ENCODE measurements around the gene RSPH4A. TPM values are rescaled to one million over a fixed set of nuclear protein-coding genes. Genes with fewer than 3 reads are reported as not detected.

RSPH4A gene
- total and polyA plus RNA-seq, 2 experiments from 2014 or later: 0.46 to 0.83 TPM

DNA sequence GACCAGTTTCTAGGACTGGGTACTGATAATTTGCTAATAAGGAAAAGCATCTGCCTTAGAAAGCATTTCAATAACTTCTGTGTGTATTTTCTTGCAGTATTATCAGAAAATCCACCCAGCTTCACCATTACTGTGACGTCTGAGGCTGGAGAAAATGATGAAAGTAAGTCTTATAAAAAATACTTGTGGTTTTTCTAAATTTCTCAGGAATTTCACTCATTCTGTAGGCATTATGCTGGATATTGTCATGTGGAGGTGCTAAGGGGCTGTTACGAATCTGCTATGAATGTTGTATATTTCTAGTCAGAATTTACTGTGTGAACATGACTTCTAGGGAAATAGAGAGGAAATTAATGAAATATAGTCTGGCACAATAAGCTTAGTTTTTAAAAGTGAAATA, 36.1 kb upstream of the RSPH4A start:
- no peak overlapping the region for H3K4me2 ChIP-seq
- no peaks in the 10 kb centered on the region for H3K9me3 ChIP-seq (ENCODE audit: low read depth)
- DNase-seq (ENCODE audit: low spot score): no peak
- WGBS (ENCODE audit: low lambda C conversion rate, missing lambda C conversion rate): 77% methylated on average over 2 of the region's 2 CpGs
- no peaks in the 10 kb centered on the region for H3K9me2 ChIP-seq (replicated peaks; ENCODE audit: insufficient read depth)
- no peaks in the 10 kb centered on the region for H3K36me3 ChIP-seq (replicated peaks; ENCODE audit: insufficient read depth, low read depth)
- no peaks in the 10 kb centered on the region for H3K27me3 ChIP-seq
- H3K79me2 ChIP-seq: peaks cover 47% of the 10 kb centered on the region
- no peaks in the 10 kb centered on the region for H3K4me1 ChIP-seq (ENCODE audit: insufficient read depth)
- H3K4me3 ChIP-seq: no peak overlapping the region
- no peak overlapping the region for H2AFZ ChIP-seq
- H3K27ac ChIP-seq: no peak overlapping the region
- peaks cover 3% of the 10 kb centered on the region for H4K20me1 ChIP-seq (ENCODE audit: insufficient read depth, poor library complexity, severe bottlenecking)
- TF ChIP-seq CTCF (IDR thresholded peaks at IDR 0.05; ENCODE audit: poor library complexity) (no peak), EZH2 (IDR thresholded peaks at IDR 0.05; ENCODE audit: borderline replicate concordance) (no peak), EZH2phosphoT487 (IDR thresholded peaks at IDR 0.05; ENCODE audit: low read depth, severe bottlenecking, unreplicated experiment) (no peak)

DNA sequence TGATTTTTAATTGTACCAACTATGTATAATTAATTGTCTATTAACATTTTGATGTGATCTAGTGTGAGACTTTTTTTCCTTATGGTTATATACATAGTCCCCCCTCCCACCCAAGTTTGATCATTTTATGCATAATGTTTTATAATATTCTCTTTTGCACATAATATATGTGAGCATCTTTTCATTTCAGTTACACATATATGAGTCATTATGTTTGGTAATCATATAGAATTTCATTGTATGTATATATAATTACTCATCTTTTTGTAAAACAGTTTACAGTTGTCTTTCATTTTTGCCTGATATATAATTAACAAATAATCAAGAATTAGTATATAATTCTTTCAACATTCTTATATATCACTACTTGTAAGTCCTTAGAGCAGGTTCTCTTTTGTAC, 30.0 kb upstream of the RSPH4A start:
- Histone ChIP-seq H3K79me2 (no peaks in the 10 kb centered on the region), H4K20me1 (ENCODE audit: insufficient read depth, poor library complexity, severe bottlenecking) (peaks cover 3% of the 10 kb centered on the region), H3K27ac (no peak overlapping the region), H3K36me3 (replicated peaks; ENCODE audit: insufficient read depth, low read depth) (no peaks in the 10 kb centered on the region), H3K4me2 (no peak overlapping the region), H3K4me3 (no peak overlapping the region), H3K9me2 (replicated peaks; ENCODE audit: insufficient read depth) (no peaks in the 10 kb centered on the region), H3K27me3 (no peaks in the 10 kb centered on the region), H2AFZ (no peak overlapping the region), H3K9me3 (ENCODE audit: low read depth) (no peaks in the 10 kb centered on the region), H3K4me1 (ENCODE audit: insufficient read depth) (no peaks in the 10 kb centered on the region)
- no peak for DNase-seq (ENCODE audit: low spot score)
- TF ChIP-seq CTCF (IDR thresholded peaks at IDR 0.05; ENCODE audit: poor library complexity) (no peak), EZH2phosphoT487 (IDR thresholded peaks at IDR 0.05; ENCODE audit: low read depth, severe bottlenecking, unreplicated experiment) (no peak), EZH2 (IDR thresholded peaks at IDR 0.05; ENCODE audit: borderline replicate concordance) (no peak)

GRCh38 chr6:116586738-116587137, 29.5 kb upstream of the RSPH4A start:
- Histone ChIP-seq H3K9me3 (ENCODE audit: low read depth) (no peaks in the 10 kb centered on the region), H4K20me1 (ENCODE audit: insufficient read depth, poor library complexity, severe bottlenecking) (peaks cover 2% of the 10 kb centered on the region), H3K27me3 (no peaks in the 10 kb centered on the region), H3K36me3 (replicated peaks; ENCODE audit: insufficient read depth, low read depth) (no peaks in the 10 kb centered on the region), H3K9me2 (replicated peaks; ENCODE audit: insufficient read depth) (no peaks in the 10 kb centered on the region), H3K79me2 (no peaks in the 10 kb centered on the region), H3K4me3 (no peak overlapping the region), H3K4me2 (no peak overlapping the region), H3K27ac (no peak overlapping the region), H2AFZ (no peak overlapping the region), H3K4me1 (ENCODE audit: insufficient read depth) (no peaks in the 10 kb centered on the region)
- WGBS (ENCODE audit: low lambda C conversion rate, missing lambda C conversion rate): 100% methylated on average over 2 of the region's 2 CpGs
- TF ChIP-seq EZH2 (IDR thresholded peaks at IDR 0.05; ENCODE audit: borderline replicate concordance): no peak
- TF ChIP-seq CTCF (IDR thresholded peaks at IDR 0.05; ENCODE audit: poor library complexity): no peak
- TF ChIP-seq EZH2phosphoT487 (IDR thresholded peaks at IDR 0.05; ENCODE audit: low read depth, severe bottlenecking, unreplicated experiment): no peak
- DNase-seq (ENCODE audit: low spot score): no peak

DNA sequence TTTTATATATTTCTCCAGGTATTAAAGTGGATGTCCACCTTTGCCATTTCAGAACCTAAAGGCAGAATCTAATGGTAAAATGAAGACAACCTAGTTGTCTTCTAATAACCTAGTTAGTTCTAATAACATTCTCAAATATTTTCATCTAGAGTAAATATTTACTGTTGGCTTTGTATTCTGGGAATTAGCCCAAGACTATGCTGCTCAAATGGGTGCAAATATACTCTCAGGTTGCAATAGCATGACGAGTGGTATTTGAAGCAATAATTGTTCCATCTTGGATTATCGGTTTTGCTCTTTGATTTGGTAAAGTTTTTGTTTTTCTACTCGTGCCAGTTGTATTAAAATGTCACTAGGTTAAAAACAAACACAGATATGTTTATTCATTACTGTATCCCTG, 21.0 kb upstream of the RSPH4A start:
- no peak overlapping the region for H3K4me3 ChIP-seq
- no peak overlapping the region for H3K4me2 ChIP-seq
- H4K20me1 ChIP-seq (ENCODE audit: insufficient read depth, poor library complexity, severe bottlenecking): no peaks in the 10 kb centered on the region
- no peaks in the 10 kb centered on the region for H3K79me2 ChIP-seq
- no peaks in the 10 kb centered on the region for H3K9me2 ChIP-seq (replicated peaks; ENCODE audit: insufficient read depth)
- H3K27ac ChIP-seq: no peak overlapping the region
- no peak overlapping the region for H2AFZ ChIP-seq
- 89% methylated on average over 3 of the region's 3 CpGs for WGBS (ENCODE audit: low lambda C conversion rate, missing lambda C conversion rate)
- no peaks in the 10 kb centered on the region for H3K27me3 ChIP-seq
- no peaks in the 10 kb centered on the region for H3K9me3 ChIP-seq (ENCODE audit: low read depth)
- TF ChIP-seq EZH2 (IDR thresholded peaks at IDR 0.05; ENCODE audit: borderline replicate concordance): no peak
- TF ChIP-seq EZH2phosphoT487 (IDR thresholded peaks at IDR 0.05; ENCODE audit: low read depth, severe bottlenecking, unreplicated experiment): no peak
- no peak for TF ChIP-seq CTCF (IDR thresholded peaks at IDR 0.05; ENCODE audit: poor library complexity)
- DNase-seq (ENCODE audit: low spot score): no peak
- H3K36me3 ChIP-seq (replicated peaks; ENCODE audit: insufficient read depth, low read depth): no peaks in the 10 kb centered on the region
- H3K4me1 ChIP-seq (ENCODE audit: insufficient read depth): no peaks in the 10 kb centered on the region

All from hepatocyte (in vitro differentiated cells).